Measurements from ENCODE around the gene TRAM2.
A peak's percentile ranks its signal among the peaks of the same experiment; 100 is the strongest.

DNA sequence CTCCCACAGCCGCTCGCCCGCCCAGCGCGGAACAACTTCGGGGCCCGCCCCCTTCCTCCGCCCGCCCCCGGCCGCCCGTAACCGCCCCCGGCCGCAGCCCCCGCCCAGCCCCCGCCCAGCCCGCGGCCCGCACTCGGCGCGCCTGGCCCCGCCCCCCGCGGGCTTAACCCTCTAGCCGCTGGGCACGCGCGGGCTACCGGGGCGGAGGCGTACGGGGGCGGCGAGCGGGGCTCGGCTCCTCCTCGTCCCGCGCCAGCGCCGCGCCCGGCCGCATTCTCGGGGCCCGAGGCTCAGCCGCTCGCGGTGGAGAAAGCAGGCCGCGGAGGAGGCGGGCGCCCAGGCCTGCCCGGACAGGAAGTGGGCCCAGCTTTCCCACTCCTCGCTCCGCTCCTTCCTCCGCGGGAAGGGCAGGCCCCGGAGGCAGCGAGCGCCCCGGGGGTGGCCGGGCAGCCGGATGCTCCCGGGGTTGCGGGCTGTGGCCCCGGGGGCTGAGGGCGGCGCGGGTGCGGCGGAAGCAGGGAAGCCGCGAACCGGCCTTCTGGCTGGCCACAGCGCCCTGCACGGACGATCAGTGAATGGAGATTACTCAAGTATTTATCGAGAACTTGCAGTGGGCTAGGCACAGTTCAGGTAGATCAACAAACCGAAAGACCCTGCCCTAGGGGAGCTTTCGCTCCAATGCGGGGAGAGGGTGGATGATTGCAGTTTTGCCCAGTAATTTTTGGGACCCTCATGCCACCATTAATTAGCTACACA is at the start of gene TRAM2:
- TF ChIP-seq, protein P1, sequence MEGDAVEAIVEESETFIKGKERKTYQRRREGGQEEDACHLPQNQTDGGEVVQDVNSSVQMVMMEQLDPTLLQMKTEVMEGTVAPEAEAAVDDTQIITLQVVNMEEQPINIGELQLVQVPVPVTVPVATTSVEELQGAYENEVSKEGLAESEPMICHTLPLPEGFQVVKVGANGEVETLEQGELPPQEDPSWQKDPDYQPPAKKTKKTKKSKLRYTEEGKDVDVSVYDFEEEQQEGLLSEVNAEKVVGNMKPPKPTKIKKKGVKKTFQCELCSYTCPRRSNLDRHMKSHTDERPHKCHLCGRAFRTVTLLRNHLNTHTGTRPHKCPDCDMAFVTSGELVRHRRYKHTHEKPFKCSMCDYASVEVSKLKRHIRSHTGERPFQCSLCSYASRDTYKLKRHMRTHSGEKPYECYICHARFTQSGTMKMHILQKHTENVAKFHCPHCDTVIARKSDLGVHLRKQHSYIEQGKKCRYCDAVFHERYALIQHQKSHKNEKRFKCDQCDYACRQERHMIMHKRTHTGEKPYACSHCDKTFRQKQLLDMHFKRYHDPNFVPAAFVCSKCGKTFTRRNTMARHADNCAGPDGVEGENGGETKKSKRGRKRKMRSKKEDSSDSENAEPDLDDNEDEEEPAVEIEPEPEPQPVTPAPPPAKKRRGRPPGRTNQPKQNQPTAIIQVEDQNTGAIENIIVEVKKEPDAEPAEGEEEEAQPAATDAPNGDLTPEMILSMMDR (conservative IDR thresholded peaks at IDR 0.05), result no peak
- TF ChIP-seq ZFX (IDR thresholded peaks at IDR 0.05), result peak; percentile 98
